WTC11 (cell line): ENCODE data around the gene TMA7B. TPM values are rescaled to one million over a fixed set of nuclear protein-coding genes. Genes with fewer than 3 reads are reported as not detected.

Source experiments
- ATAC-seq: fragments of 200-7000 bp; cut with Tn5 transposase; 2 replicates; pipeline ENCODE4 v1.10.0; 2021; ENCODE audit warnings: mild to moderate bottlenecking, moderate library complexity
- CTCF ChIA-PET: fragments of 300-600 bp; sonication (Branson Sonifier 250); formaldehyde crosslinking; loops from one replicate; lab custom pipeline; 2021; ENCODE audit warnings: antibody characterized with exemption; lab: Charles Lee
- POLR2A ChIA-PET: fragments of 350-600 bp; sonication (Branson Sonifier 250); formaldehyde crosslinking; loops from one replicate; lab custom pipeline; 2021; ENCODE audit warnings: antibody characterized with exemption; lab: Charles Lee
- DNase-seq: peaks from one replicate; pipeline ENCODE4 v3.0.0; 2021; ENCODE audit warnings: low spot score
- H3K27ac Mint-ChIP-seq: 2 replicates; pipeline ENCODE4 v1.8.0; 2021; ENCODE audit warnings: mixed read lengths
- H3K27me3 Mint-ChIP-seq: 2 replicates; pipeline ENCODE4 v1.8.0; 2021; ENCODE audit warnings: low read depth, mild to moderate bottlenecking, moderate library complexity, mixed read lengths
- H3K36me3 Mint-ChIP-seq: 2 replicates; pipeline ENCODE4 v1.8.0; 2021; ENCODE audit warnings: mixed read lengths
- H3K4me1 Mint-ChIP-seq: 2 replicates; pipeline ENCODE4 v1.8.0; 2022; ENCODE audit warnings: mixed read lengths
- H3K4me3 Mint-ChIP-seq: 2 replicates; pipeline ENCODE4 v1.8.0; 2021; ENCODE audit warnings: mild to moderate bottlenecking, moderate library complexity, mixed read lengths
- H3K9me3 Mint-ChIP-seq: 2 replicates; pipeline ENCODE4 v1.8.0; 2021; ENCODE audit warnings: mixed read lengths
- ATF6 ChIP-seq: sonication (generic); formaldehyde crosslinking; IDR thresholded peaks from 2 replicates; pipeline ENCODE4 v1.8.1; 2023; ENCODE audit warnings: mild to moderate bottlenecking, missing genetic modification reagents
- CBFB ChIP-seq: sonication (generic); formaldehyde crosslinking; IDR thresholded peaks from 2 replicates; pipeline ENCODE4 v1.8.1; 2022; ENCODE audit warnings: mild to moderate bottlenecking, low read depth, missing genetic modification reagents
- CREB1 ChIP-seq: sonication (generic); formaldehyde crosslinking; IDR thresholded peaks from 2 replicates; pipeline ENCODE4 v1.8.0; 2023; ENCODE audit warnings: mild to moderate bottlenecking, missing genetic modification reagents
- CREM ChIP-seq: sonication (generic); formaldehyde crosslinking; IDR thresholded peaks from 2 replicates; pipeline ENCODE4 v1.8.1; 2022; ENCODE audit warnings: mild to moderate bottlenecking, missing genetic modification reagents, moderate library complexity
- E2F4 ChIP-seq: sonication (generic); formaldehyde crosslinking; IDR thresholded peaks from 2 replicates; pipeline ENCODE4 v1.8.1; 2022; ENCODE audit warnings: low read depth, mild to moderate bottlenecking, moderate library complexity, missing genetic modification reagents, borderline replicate concordance
- ETV6 ChIP-seq: sonication (generic); formaldehyde crosslinking; IDR thresholded peaks from 2 replicates; pipeline ENCODE4 v1.8.1; 2022; ENCODE audit warnings: mild to moderate bottlenecking, missing genetic modification reagents
- MAX ChIP-seq: sonication (generic); formaldehyde crosslinking; IDR thresholded peaks from 2 replicates; pipeline ENCODE4 v1.8.0; 2022; ENCODE audit warnings: mild to moderate bottlenecking, missing genetic modification reagents
- NFATC4 ChIP-seq: fragments of 250-450 bp; sonication (Bioruptor Pico); IDR thresholded peaks from 2 replicates; pipeline ENCODE4 v1.9.0; 2021; ENCODE audit warnings: mild to moderate bottlenecking
- NFE2L1 ChIP-seq: sonication (generic); formaldehyde crosslinking; IDR thresholded peaks from 2 replicates; pipeline ENCODE4 v1.8.1; 2023; ENCODE audit warnings: missing genetic modification reagents
- STAT6 ChIP-seq: sonication (generic); formaldehyde crosslinking; conservative IDR thresholded peaks from 2 replicates; pipeline ENCODE4 v1.8.1; 2023; ENCODE audit warnings: mild to moderate bottlenecking, low read depth, missing genetic modification reagents, moderate library complexity
- TCF7 ChIP-seq: sonication (generic); formaldehyde crosslinking; IDR thresholded peaks from 2 replicates; pipeline ENCODE4 v1.8.0; 2022; ENCODE audit warnings: mild to moderate bottlenecking, low read depth, missing genetic modification reagents, moderate library complexity
- USF1 ChIP-seq: sonication (generic); formaldehyde crosslinking; IDR thresholded peaks from 2 replicates; pipeline ENCODE4 v1.8.0; 2022; ENCODE audit warnings: mild to moderate bottlenecking, missing genetic modification reagents
- ZBTB21 ChIP-seq: sonication (generic); formaldehyde crosslinking; IDR thresholded peaks from 2 replicates; pipeline ENCODE4 v1.8.1; 2023; ENCODE audit warnings: mild to moderate bottlenecking, missing genetic modification reagents, borderline replicate concordance
- ZNF138 ChIP-seq: sonication (generic); formaldehyde crosslinking; conservative IDR thresholded peaks from 2 replicates; pipeline ENCODE4 v1.8.1; 2022; ENCODE audit warnings: mild to moderate bottlenecking, moderate library complexity, missing genetic modification reagents
- ZNF281 ChIP-seq: sonication (generic); formaldehyde crosslinking; IDR thresholded peaks from 2 replicates; pipeline ENCODE4 v1.8.0; 2023; ENCODE audit warnings: mild to moderate bottlenecking, missing genetic modification reagents
- total RNA-seq: library from RNA; stranded (reverse); gene quantifications from 3 replicates; pipeline ENCODE4 v1.2.3, GENCODE V29; 2021

TMA7B gene
- total RNA-seq, 1 experiment from 2014 or later = not detected

- TF ChIP-seq ATF6 (CRISPR knock-in tag) (no peak), ZNF281 (CRISPR knock-in tag) (no peak)
Observed at GRCh38 chr22:39979458-39979857, 19.3 kb downstream of the TMA7B start (continued).

GRCh38 chr22:39980596-39980995 lies 20.4 kb downstream of the TMA7B start:
- no peak overlapping the region for H3K27ac Mint-ChIP-seq
- H3K4me3 Mint-ChIP-seq = no peak overlapping the region
- H3K4me1 Mint-ChIP-seq = no peaks in the 10 kb centered on the region
- TF ChIP-seq NFATC4 (CRISPR knock-in tag) (no peak), TCF7 (CRISPR knock-in tag) (no peak), ATF6 (CRISPR knock-in tag) (no peak), CBFB (CRISPR knock-in tag) (no peak), STAT6 (CRISPR knock-in tag) (no peak)
- ChIA-PET CTCF (interaction anchor here (0.9 kb wide), 1 partner anchor 44 kb away, joined by 3 read pairs; no protein-coding TSS in a partner anchor), POLR2A (no interaction called here)
- peaks cover 21% of the 10 kb centered on the region for H3K27me3 Mint-ChIP-seq
- H3K36me3 Mint-ChIP-seq = no peaks in the 10 kb centered on the region
- no peak for DNase-seq
- ATAC-seq = no peak
- no peaks in the 10 kb centered on the region for H3K9me3 Mint-ChIP-seq

- H3K27me3 Mint-ChIP-seq = peaks cover 29% of the 10 kb centered on the region
- no peak overlapping the region for H3K4me3 Mint-ChIP-seq
- ATAC-seq (no peak), DNase-seq (no peak)
- ChIA-PET CTCF (interaction anchor here (0.6 kb wide), 1 partner anchor 48 kb away, joined by 3 read pairs; no protein-coding TSS in a partner anchor), POLR2A (no interaction called here)
- no peaks in the 10 kb centered on the region for H3K4me1 Mint-ChIP-seq
- H3K27ac Mint-ChIP-seq = no peak overlapping the region
- H3K9me3 Mint-ChIP-seq = no peaks in the 10 kb centered on the region
- H3K36me3 Mint-ChIP-seq = no peaks in the 10 kb centered on the region
- TF ChIP-seq STAT6 (CRISPR knock-in tag) = no peak
- TF ChIP-seq ZBTB21 (CRISPR knock-in tag) = no peak
- no peak for TF ChIP-seq CREB1 (CRISPR knock-in tag)
- no peak for TF ChIP-seq CBFB (CRISPR knock-in tag)
- TF ChIP-seq E2F4 (CRISPR knock-in tag) = no peak
- no peak for TF ChIP-seq MAX
- no peak for TF ChIP-seq NFE2L1 (CRISPR knock-in tag)
- no peak for TF ChIP-seq USF1 (CRISPR knock-in tag)
- TF ChIP-seq ZNF138 = no peak
- TF ChIP-seq CREM (CRISPR knock-in tag) = no peak
- no peak for TF ChIP-seq ETV6
Observed at GRCh38 chr22:39983346-39983745, 23.1 kb downstream of the TMA7B start.
